ENCODE data around the gene SLC50A1.

The SLC50A1 gene

GRCh38 chr1:155171836-155172731 lies 36.4 kb downstream of the SLC50A1 start:
- DNase-seq: no peak

DNA sequence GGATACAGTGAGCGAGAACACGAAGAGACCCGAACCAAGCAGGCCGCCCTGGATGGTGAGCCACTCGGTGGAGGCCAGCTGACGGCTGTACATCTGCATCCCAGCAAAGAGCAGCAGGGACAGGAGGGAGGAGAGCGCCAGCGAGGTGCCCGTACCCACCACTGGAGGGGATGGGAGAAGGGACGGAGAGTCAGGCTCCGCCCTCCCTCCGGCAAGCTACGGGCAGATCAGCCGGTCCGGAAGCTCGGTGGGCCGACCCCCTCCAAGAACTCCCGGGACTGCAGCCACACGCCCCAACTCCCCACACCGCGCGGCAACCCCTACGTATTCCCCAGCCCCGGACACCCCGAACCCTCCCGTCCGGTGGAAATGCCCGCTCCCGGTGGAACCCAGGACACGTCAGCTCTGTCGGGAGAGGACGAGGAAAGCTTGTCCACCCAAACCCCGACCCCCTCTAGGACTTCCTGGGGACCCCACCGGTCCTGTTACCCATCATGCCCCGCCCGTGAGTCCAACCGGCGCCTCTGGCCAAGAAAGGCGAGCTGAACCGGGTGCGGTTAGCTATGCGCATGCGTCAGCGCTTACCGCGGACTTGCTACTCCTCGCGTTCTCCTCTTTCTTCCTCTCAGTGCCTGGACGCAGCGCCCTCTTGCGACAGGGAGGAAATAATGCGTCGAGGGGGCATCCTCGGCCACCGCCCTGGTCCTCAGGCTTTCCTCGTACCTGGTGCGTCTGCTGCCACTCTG lies 37.3 kb downstream of the SLC50A1 start, which contains the start of gene KRTCAP2:
KRTCAP2 (minus strand) TSS at position 573 of the 746 bp plus-strand sequence; CDS start at position 493, 80 bp downstream.
- DNase-seq: peak; percentile 97

DNA sequence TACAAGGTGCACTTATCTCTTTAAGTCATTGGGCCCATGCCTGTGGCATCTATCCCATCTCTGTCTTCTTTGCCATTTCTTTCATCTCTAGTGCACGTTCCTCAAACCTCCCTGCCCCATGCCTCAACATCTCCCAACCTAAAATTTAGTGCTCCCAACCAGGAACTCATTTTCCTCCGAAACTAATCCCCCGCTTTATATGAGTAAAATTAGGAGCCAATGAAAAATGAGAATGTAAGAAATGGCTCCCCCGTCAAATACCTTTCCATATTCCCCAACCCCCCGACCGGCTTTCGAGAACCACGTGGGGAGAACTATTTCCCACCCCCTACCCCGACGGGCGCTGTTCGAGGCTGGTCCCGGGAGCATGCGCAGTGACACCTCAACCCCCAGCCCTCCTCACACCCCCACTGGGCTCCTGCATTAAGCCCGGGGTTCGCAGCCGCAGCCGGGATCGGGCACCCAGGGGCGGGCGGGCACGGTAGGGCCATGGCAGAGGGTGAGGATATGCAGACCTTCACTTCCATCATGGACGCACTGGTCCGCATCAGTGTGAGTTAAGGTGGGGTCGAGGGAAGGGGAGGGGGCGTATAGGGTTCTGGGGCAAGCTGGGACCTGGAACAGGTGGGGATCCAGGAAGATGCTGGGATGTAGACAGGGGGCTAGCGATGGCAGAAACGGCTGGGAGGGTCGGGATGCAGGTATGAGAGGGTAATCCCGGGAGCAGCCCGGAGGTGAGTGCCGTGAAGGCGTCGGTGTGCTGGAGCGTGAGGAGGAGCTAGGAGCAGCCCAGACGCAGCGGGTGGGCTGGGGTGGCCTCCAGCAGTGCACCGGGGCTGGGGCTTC lies 38.0 kb downstream of the SLC50A1 start, which contains the start of gene TRIM46:
TRIM46 (plus strand) TSS at position 372 of the 846 bp plus-strand sequence; CDS start at position 490, 118 bp downstream.
- peak; percentile 45 for DNase-seq

GRCh38 chr1:155174324-155175280 lies 39.0 kb downstream of the SLC50A1 start:
- no peak for DNase-seq

GRCh38 chr1:155175281-155175926 lies 39.8 kb downstream of the SLC50A1 start:
- no peak for DNase-seq

- peak; percentile 18 for DNase-seq
Observed at GRCh38 chr1:155175927-155176371, 40.3 kb downstream of the SLC50A1 start.

DNA sequence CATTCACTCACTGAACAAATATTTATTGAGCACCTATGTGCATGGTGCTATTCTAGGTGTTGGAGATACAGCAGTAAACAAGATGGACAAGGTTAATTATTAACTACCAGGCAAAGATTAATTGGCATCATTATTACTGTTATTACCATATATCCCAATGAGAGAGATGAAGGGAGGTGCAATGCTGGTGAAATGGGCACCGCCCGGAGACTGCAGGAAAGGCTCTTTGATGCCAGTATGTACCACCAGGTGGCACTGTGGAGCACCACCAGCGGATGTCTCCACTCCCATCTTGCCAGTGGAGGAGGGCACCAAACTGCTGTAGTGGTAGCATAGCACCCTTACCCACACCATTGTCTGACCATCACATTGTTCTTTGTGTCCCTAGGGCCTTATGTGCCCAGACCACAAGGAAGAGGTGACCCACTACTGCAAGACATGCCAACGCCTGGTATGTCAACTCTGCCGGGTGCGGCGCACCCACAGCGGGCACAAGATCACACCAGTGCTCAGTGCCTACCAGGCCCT lies 41.0 kb downstream of the SLC50A1 start:
- peak; percentile 77 for DNase-seq

- DNase-seq: no peak
Observed at GRCh38 chr1:155177192-155177917, 41.7 kb downstream of the SLC50A1 start.

DNA sequence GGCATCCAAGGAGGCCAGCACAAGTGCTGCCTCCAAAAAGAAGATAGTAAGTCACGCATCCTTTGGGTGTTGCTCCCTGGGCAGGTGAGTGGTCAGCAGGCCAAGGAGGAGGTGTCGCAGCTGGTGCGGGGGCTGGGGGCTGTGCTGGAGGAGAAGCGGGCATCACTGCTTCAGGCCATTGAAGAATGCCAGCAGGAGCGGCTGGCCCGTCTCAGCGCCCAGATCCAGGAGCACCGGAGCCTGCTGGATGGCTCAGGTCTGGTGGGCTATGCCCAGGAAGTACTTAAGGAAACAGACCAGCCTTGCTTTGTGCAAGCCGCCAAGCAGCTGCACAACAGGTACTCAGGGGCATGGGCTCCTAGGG lies 42.2 kb downstream of the SLC50A1 start:
- DNase-seq: no peak

GRCh38 chr1:155178441-155179111 lies 42.9 kb downstream of the SLC50A1 start:
- no peak for DNase-seq

DNA sequence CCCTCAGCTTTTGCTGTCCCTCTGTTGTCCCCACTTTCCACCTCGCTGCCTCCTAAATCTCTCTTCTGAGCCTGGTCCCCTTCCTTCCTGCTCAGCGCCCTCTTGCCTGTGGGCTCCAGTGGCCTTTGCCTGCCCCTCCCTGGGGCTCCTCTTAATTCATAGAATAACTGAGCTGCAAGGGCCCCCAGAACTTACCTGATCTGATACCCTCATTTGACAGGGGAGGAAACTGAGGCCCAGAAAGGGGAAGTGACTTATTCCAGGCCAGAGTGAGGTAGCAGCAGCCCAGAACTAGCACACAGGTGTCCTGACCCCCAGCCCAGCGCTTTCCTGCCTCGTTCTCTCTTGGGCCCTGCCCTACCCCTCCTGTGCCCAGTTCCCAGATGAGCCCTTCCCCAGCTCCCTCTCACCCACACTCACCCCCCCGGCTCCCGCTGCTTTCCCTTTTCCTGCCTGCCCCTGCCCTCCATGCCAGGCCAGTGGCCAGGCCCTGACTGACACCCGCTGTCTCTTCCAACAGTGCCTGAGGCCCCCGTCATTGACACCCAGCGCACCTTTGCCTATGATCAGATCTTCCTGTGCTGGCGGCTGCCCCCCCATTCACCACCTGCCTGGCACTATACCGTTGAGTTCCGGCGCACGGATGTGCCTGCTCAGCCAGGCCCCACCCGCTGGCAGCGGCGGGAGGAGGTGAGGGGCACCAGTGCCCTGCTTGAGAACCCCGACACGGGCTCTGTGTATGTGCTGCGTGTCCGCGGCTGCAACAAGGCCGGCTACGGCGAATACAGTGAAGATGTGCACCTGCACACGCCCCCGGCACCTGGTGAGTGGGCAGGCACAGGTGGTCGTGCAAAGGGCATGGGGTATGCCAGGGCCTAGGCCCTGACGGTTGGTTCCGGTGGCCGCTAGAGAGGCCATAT lies 43.7 kb downstream of the SLC50A1 start:
- no peak for DNase-seq

- no peak for DNase-seq
Observed at GRCh38 chr1:155181371-155182051, 45.9 kb downstream of the SLC50A1 start.

GRCh38 chr1:155182052-155182550 lies 46.4 kb downstream of the SLC50A1 start:
- DNase-seq: no peak

GRCh38 chr1:155183775-155184221 lies 48.1 kb downstream of the SLC50A1 start:
- DNase-seq: no peak

- DNase-seq: no peak
Observed at GRCh38 chr1:155184351-155184811, 48.7 kb downstream of the SLC50A1 start.

DNA sequence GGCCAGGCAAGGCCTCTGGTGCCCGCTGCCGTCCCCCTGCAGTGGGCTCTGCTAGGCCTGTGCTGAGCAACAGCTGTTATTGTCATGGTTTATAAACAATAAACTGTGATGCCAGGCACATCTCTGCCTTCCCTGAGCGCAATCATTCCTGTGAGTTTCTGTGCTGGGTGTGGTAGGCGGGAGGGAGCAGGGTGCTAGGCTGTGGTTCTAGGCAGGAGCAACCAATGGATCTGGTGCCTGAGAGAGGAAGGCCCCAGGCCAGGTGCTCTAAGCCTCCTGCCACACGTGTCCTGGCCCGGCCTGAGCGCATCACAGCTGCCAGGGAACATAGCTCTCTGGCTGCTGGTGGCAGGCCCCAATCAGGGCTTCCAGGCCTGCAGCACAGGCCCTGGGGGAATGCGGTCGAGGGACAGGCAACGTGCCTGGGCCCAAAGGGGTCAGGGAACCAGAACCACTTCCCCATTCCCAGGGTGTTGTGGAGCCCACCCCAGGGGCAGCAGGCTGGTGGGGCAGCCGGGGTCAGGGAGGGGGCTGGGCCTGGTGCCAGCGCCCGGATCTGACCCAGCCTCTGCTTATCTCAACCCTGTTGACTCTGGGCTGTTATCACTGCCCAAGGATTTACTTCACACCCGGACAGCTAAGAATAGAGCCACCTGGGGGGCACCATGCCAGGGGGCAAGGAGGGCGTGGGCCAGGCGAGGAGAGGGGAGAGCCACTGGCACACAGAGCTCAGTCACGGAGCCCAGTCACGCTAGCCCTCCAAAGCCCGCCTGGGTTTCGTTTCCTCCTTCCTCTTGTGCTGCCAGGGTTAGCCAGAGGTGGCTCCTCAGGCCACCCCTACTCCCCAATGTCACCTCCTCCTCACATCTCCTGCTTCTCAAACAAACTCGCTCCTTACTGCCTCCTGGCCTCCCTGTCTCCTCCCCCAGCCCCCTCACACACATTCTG lies 49.5 kb downstream of the SLC50A1 start:
- peak; percentile 33 for DNase-seq
